Cardiac septum (tissue), 1 donor: ENCODE results near the gene NOL4L. TPM values are rescaled to one million over a fixed set of nuclear protein-coding genes. Genes with fewer than 3 reads are reported as not detected.
"Not testable (repeated sequence)": the region's sequence is repeated elsewhere in the genome, so short reads cannot be mapped to it uniquely, and the experiment has no call there.

ENCODE experiments used
- DNase-seq: peaks from one replicate; pipeline ENCODE4 v3.0.0-alpha.2; 2020; ENCODE audit warnings: low spot score
- intact Hi-C: fragments of 100-400 bp; cut with DNase I; formaldehyde crosslinking; loops from one replicate; pipeline ENCODE4 v1.14.0; 2022
- total RNA-seq: library from RNA; stranded (reverse); fragmentation: NEBNext Ultra II Directional; extraction: Animal tissue kit (Norgen Biotek cat#: 25700); gene quantifications from one replicate; pipeline ENCODE4 v1.2.1, GENCODE V29; 2021
- donor health status: DM: no; HTN: no; CAD: no.

The NOL4L gene
- total RNA-seq, 1 donor from 2014 or later = 10.4 TPM

DNA sequence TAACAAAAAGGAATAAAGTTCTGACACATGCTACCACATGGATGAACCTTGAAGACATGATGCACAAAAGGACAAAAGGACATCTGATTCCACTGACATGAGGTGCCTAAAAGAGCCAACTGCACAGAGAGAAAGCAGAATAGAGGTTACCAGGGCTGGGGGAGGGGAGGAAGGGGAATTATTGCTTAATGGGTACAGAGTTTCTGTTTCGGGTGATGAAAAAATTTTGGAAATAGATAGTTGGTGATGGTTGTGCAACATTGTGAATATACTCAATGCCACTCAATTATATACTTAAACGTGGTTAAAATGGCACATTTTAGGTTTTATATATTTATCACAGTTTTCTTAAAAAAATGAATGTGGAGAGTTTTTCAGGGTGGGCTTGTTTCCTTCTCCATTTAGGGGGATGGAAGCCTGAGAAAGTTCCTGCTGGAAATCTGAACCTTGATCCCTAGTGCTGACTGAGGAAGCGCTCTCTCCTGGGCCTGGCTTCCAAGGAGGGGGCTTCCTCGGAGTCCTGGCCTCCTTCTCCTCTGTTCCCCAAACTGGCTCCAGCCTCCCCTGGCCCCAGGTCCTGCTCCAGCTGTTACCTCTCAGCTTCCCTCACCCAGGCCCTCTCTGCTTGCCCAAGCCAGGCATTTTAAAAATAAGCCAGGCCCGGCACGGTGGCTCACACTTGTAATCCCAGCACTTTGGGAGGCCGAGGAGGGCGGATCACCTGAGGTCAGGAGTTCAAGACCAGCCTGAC lies 79.2 kb downstream of the NOL4L start:
- intact Hi-C loops = no loop called here
- DNase-seq = no peak

DNA sequence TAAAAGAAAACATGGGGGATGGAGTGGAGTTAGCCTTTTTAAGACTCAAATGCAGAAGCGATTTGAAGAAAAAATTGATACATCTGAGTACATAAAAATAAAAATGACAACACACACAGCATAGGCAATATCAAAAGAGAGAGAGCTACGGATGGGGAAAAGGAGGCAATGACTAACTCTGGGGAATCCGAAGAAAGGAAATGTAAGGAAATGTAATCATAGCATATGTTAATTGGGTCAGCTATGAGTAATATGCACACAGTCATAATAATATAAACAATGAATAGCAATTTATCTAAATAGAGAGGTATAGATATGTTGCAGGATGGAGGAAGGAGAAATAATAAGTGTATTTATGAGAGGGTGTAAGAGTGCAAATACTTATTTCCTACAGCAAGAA lies 83.4 kb downstream of the NOL4L start:
- intact Hi-C loops = no loop called here
- no peak for DNase-seq

DNA sequence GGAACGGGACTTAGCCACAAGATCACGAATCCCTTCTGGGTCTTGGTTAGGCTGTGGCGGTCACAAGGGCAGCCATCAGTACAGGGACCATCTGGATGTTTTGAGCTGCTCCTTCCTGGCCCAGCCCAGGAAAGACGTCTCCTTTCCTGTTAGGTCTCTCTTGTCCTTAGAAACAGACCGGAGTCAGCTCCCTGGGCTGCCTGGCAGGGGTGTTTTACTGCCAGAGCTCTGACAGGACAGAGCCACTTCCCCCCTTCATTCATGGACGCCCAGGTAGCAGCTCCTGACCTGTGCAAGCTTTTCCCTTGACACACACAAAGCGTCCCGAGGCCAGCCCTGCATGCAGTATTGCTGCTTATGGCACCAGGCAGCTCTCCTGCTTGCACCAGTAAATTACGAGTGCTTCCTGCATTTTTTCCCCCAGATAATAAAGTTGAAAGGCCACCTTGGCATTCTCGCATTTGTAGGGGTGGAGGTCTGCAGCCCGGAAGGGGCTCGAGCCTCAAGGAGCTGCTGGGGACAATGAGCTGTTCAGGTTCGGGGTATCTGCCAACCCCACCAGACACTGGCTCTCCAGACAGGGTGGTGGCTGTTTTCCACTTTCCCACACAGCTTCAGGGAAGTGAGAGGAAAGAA lies 87.4 kb downstream of the NOL4L start:
- DNase-seq = no peak
- intact Hi-C loops = no loop called here

DNA sequence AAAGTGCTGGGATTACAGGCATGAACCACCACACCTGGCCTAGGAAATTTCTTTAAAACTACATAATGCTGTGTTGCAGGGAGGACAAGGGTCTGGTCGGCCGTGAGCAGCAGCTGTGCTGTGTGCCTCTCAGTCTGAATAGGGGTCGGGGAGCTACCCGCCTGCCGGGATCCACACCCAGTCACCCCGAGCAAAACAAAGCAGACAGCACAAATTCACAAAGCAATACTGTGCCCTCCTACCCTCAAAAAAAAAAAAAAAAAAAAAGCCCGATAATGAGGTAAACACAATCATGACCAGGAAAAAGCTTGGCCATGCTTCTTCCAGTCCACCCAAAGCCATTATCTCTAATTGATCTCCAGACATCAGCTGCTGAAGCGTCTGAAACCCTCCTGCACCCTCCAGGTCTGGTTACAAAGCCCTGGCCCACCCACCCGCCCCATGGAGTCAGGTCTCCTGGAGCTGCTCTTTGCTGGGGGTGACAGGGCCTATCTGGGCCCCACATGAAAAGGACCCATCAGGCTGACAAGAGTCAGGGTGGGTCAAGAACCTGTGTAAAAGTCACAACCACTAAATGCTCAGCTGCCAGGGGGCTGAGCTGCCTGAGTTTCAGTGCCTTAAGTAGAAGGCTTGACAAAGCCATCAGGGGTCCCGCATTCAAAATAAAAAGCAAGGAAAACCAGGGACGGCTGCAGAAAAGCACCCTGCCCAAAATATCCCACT lies 88.2 kb downstream of the NOL4L start:
- DNase-seq = no peak
- intact Hi-C loops = no loop called here

DNA sequence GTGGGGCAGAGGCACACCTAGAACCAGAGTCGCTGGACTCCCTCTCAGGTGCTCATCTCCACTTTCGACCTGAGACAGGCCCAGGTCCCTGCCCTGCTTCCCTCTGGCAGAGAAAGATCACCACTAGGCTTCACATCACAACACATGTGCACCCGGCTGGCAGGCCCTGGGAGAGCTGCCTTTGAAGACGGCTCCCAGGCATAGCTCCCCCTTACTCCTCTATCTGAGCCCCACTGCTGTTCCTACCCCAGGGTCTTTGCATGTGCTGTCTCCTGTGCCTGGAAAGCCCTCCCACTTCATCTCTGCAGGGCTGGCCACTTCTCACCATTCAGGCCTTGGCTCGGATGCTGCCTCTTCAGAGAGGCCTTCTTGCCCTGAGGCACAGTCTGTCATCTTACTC lies 89.2 kb downstream of the NOL4L start:
- DNase-seq = no peak
- intact Hi-C loops = no loop called here

DNA sequence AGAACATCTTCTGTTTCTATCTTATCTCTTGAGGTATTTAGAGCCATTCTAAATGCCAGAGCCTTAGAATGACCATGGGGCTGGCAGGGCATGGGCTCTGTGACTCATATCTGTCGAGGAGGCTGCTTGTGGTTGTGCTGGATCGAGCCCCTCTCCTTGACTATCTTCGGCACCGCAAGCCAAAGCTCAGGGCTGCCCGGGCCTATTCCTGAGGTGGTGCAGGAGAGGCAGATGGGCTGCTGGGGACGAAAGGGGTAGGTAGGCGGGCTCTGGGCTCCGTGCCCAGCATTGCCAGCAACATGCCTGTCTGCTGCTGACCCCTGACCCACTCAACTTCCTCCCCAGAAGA lies 89.9 kb downstream of the NOL4L start:
- intact Hi-C loops = no loop called here
- no peak for DNase-seq

DNA sequence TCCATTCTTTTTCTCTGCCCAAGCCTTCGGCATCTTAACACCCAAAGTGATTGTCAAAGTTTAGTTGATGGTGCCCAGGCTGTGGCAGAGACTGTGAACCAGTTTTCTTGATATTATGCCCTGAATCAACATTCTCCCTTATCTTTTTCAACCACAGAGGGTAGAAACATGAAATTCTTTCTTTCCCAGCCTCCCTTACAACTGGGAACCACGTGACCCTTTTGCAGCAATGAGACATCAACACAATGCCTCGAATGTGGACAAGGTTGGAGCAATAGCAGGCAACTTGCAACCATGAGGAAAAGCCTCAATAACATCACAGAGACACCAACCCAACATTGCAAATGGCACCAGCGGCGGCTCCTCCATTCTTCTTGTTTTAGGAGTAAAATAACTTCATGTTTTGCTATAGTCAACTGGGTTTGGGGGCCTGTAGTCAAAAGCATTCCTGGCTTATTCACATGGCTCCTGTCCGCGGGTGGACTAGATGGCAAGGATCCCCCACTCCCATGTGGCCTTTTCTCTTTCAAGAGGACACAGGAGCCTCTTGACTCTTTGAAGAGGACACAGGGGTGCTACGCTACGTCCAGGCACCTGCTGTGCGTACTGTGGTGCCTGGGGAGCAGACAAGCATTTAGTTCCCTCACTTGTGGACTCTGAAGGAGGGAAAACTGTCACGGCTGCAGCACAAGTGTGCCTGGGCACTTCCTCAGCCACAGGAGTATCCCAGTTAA lies 90.5 kb downstream of the NOL4L start:
- DNase-seq = no peak
- intact Hi-C loops = no loop called here

DNA sequence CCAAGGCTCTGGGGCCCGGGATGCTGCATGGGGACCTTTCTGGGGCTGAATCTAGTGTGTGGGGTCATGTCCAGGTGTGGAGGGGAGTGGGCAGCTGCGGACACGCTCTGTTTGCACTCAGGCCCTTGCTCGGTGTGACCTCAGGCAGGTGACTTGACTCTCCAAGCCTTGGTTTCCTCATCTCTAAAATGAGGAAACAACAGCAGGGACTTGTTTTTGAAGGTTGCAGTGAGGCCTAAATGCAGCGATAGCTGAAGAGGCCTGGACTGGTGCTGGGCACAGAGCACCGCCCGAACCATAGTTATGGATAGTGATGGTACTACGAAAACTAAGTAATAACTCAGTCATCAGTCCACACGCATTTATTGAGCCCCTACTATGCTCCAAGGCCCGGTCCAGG lies 91.8 kb downstream of the NOL4L start:
- intact Hi-C loops = no loop called here
- no peak for DNase-seq

DNA sequence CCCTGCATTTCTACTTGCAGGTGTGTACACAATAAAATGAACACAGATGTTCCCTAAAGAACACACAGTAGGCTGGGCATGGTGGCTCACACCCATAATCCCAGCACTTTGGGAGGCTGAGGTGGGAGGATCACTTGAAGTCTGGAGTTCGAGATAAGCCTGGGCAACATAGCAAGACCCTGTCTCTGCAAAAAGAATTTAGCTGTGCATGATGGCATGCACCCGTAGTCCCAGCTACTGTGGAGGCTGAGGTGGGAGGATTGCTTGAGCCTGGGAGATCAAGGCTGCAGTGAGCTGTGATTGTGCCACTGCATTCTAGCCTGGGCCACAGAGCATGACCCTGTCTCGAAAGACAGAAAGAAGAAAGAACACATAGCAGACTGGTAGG lies 93.4 kb downstream of the NOL4L start:
- DNase-seq, intact Hi-C loops: not testable (repeated sequence)

DNA sequence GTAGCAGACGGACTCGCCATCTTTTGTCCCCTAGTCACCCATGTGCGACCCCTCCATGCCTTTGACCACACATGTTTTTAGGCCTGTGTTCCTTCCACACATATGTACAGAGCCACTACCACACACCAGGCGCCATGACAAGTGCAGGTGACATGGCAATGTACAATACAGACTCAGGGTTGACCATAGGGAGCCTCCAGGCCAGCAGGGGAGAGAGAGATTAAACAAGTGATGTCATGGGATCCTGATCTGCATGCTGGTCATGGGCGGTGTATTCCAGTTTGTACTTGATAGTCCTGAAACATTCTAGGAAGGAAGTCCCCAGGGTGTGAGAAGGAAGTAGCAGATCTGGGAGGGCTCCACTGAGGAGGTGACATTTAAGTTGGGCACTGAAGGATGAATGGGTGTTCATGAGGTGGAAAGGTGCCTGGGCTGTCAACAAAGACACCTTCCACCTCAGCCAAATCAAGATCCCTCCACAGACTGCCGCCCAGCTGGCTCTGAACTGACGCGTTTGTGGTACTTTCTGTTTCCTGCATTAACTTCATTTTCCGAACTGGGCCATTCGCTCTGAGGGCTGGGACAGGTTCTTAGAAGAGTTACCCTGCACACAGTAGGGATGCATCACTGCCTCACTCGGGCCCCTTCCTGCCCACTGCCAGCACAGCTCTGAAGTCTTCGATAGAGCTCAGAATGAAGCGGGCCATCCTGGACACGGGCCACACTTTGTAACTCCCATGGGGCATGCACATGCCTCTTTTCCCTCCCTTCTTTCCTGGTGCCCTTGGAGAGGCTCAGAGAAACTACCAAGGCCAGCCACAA lies 94.0 kb downstream of the NOL4L start:
- intact Hi-C loops = no loop called here
- DNase-seq = no peak

DNA sequence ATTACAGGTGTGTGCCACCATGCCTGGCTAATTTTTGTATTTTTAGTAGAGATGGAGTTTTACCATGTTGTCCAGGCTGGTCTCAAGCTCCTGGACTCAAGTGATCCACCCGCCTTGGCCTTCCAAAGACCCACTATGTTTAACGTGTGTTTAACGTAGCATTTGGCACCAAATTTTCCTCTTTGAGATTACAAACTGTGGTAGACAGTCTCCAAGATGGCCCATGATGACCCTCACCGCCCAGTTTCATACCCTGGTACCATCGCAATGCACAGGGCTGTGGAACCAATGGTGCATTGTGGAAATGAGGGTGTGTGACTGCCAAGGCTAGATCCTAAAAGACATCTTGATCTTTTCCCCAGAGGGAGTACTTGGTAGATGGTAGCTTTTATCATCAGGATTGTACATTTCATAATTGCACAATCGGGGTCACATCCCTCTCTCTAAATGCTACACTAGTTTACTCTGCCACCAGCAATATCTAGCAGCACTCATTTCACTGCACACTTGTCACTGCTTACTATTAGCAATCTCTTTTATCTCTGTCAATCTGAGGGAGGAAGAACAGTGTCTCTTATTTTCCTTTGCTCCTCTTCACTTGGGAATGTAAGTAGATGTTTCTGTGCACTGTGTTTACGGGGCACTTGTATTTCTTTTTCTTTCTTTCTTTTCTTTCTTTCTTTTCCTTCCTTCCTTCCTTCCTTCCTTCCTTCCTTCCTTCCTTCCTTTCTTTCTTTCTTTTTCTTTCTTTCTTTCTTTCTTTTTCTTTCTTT lies 96.9 kb downstream of the NOL4L start:
- intact Hi-C loops = loop anchor here (5.0 kb wide), 1 partner anchor 206 kb away; no protein-coding TSS in a partner anchor
- no peak for DNase-seq

DNA sequence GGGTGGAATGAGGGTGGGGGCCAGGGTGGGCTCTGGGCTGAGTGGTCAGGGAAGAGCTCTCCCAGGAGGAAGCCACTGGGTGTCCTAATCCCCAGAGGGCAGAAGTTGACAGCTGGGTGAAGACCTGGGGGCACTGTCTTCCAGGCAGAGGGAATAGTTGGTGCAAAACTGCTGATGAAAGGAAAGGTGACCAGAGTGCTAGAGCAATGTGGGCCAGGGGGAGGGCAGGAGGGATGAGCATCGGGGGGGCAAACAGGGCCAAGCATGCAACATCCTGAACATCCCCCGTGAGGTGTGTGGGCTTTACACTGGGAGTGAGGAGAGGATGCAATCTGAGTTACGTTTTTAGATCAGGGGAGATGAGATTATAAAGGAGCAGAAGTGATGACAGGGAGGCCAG lies 97.8 kb downstream of the NOL4L start:
- intact Hi-C loops = loop anchor here (5.0 kb wide), 1 partner anchor 205 kb away; no protein-coding TSS in a partner anchor
- DNase-seq = no peak

DNA sequence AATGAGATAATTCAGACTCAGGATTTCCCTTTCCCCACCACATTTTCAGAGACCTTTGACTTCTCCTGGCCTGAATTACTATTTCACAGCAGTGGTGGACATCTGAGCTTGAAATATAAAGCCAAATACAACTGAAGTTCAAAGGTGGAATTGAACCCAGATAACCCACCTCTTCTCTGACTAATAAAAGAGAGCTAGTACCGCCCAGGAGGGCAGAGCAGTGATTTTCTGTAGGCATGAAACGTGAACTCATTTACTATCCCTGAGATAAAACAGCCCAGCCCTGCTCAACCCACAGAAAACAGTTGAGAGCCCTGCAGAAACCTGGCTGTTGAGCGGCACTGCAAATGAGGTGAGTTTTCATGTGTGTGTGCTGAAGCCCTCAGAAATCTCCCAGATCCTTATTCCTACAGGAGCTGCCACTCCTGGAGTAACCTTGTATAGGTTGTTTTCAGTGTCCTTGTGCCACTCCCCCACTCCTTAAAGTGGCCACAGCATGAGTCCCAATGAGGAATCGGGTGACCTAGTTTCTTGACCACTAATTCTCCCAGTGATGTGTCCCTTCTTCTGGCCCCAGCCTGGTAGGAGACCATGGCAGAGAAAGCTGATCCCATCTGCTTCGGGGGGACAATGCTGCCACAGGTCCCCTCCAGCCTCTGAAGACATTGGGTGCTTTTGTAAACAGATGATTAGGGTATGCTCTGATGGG lies 99.2 kb downstream of the NOL4L start:
- intact Hi-C loops = loop anchor here (5.0 kb wide), 1 partner anchor 204 kb away; no protein-coding TSS in a partner anchor
- no peak for DNase-seq

DNA sequence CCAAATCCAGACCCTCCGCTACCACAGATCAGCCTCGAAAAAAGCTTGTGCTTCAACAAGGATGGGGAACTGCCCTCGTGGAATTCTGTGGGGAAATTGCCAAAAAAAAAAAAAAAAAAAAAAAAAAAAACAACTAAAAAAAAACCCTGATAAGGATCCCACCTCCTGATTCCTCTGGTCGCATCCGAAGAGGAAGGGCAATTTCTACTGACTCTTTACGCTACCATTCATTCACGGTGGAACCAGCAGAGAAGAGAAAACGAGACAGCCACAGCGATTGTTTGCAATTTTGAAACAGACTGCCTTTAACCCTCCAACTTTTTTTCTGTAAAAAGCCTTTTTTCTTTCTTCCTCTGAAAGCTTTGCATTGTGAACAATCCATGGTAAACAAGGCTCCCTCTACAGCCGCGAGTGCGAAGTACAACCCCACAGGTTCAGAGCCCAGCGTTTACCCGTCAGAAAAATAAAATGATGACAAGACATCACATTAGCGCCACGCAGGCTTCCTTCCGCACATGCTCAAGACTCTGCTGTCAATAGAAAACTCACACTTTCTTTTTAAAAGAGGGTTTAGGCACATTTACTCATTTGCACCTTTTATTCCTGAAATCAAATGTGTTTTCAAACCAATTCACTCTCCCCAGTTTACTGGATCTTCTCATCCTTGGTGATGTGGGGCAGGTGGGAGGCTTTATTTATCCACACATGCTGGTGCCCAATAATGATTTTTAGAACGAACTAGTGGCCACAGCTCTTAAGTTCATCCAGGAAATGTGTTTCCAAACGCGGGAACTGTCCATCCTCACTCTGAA lies 100.0 kb downstream of the NOL4L start:
- DNase-seq = no peak
- intact Hi-C loops = loop anchor here (5.0 kb wide), 3 partner anchors 128 to 203 kb away; partner anchors contain the start of gene ASXL1

DNA sequence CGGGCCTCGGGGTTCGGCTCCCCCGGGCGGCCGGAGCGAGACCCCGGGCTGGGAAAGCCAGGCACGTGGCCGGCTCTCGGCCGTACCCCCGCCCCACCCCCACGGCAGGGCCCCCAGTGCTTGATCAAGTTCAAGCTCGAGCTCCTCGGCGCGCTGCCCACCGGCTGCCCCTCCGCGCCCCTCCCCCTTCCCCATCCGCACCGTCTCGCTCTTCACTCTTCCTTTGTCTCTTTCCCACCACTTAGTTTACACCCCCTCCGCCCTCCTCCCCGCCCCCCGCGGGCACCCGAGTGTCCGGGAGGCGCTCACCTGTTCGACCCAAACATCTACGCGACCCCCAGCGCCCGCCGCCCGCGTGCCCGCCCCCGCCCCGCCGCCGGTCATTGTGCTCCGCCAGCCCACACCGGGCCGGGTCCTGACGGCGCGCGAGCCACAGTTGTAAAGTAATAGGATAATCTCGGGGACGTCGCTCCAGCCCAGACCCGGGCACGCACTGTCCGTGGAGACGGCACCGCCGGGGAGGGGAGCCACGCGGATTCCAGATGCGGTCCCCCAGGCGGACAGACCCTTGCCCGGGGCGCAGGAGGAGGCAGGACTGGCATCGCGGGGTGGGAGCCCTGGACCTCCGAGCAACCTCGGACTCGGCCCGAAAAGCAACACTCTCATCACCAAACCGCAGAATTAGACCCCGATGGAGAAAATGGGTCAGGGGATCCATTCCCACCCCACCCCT lies 100.7 kb downstream of the NOL4L start:
- no peak for DNase-seq
- intact Hi-C loops = loop anchor here (5.0 kb wide), 2 partner anchors 127 to 152 kb away; partner anchors contain the start of gene ASXL1
